ENCODE results near the gene HSPB9. TPM values are rescaled to one million over a fixed set of nuclear protein-coding genes. Genes with fewer than 3 reads are reported as not detected.

HSPB9 gene
- total RNA-seq, 2 experiments from 2014 or later: 0.09 to 0.11 TPM

GRCh38 chr17:42124256-42124655 lies 1.7 kb downstream of the HSPB9 start:
- Mint-ChIP-seq H3K4me1 (peaks cover 14% of the 10 kb centered on the region), H3K27me3 (no peaks in the 10 kb centered on the region), H3K9me3 (ENCODE audit: low read depth) (no peaks in the 10 kb centered on the region), H3K36me3 (ENCODE audit: low read depth) (peaks cover 28% of the 10 kb centered on the region), H3K4me3 (no peak overlapping the region), H3K27ac (no peak overlapping the region)
- no peak for DNase-seq
- no peak for ATAC-seq
- CTCF ChIA-PET: interaction anchor here (1.1 kb wide), 1 partner anchor 8 kb away, joined by 3 read pairs; no protein-coding TSS in a partner anchor
- POLR2A ChIA-PET: interaction anchor here (1.0 kb wide), 1 partner anchor 19 kb away, joined by 3 read pairs; no protein-coding TSS in a partner anchor
- intact Hi-C loops (cut with DNase I, micrococcal nuclease): no loop called here

GRCh38 chr17:42125565-42125964 lies 3.0 kb downstream of the HSPB9 start:
- peaks cover 31% of the 10 kb centered on the region for H3K36me3 Mint-ChIP-seq (ENCODE audit: low read depth)
- ChIA-PET POLR2A (no interaction called here), CTCF (interaction anchor here (0.7 kb wide), 1 partner anchor 53 kb away, joined by 3 read pairs; no protein-coding TSS in a partner anchor)
- H3K27me3 Mint-ChIP-seq: no peaks in the 10 kb centered on the region
- H3K4me3 Mint-ChIP-seq: no peak overlapping the region
- peaks cover 4% of the 10 kb centered on the region for H3K4me1 Mint-ChIP-seq
- ATAC-seq (no peak), DNase-seq (no peak)
- H3K9me3 Mint-ChIP-seq (ENCODE audit: low read depth): no peaks in the 10 kb centered on the region
- no peak overlapping the region for H3K27ac Mint-ChIP-seq
- intact Hi-C loops (cut with DNase I, micrococcal nuclease): no loop called here

GRCh38 chr17:42126836-42127235 lies 4.2 kb downstream of the HSPB9 start:
- CTCF ChIA-PET: no interaction called here
- POLR2A ChIA-PET: no interaction called here
- Mint-ChIP-seq H3K27me3 (no peaks in the 10 kb centered on the region), H3K9me3 (ENCODE audit: low read depth) (no peaks in the 10 kb centered on the region), H3K4me1 (peaks cover 6% of the 10 kb centered on the region), H3K27ac (peak overlapping the region; percentile 55), H3K4me3 (no peak overlapping the region), H3K36me3 (ENCODE audit: low read depth) (peaks cover 36% of the 10 kb centered on the region)
- DNase-seq (no peak), ATAC-seq (no peak)
- intact Hi-C loops (cut with DNase I, micrococcal nuclease): no loop called here

- ChIA-PET POLR2A (interaction anchor here (0.6 kb wide), 1 partner anchor 22 kb away, joined by 3 read pairs; no protein-coding TSS in a partner anchor), CTCF (no interaction called here)
- intact Hi-C loops (cut with DNase I, micrococcal nuclease): no loop called here
- Mint-ChIP-seq H3K4me1 (peaks cover 12% of the 10 kb centered on the region), H3K4me3 (no peak overlapping the region), H3K27ac (peak overlapping the region; percentile 55), H3K27me3 (no peaks in the 10 kb centered on the region), H3K36me3 (ENCODE audit: low read depth) (peaks cover 36% of the 10 kb centered on the region), H3K9me3 (ENCODE audit: low read depth) (no peaks in the 10 kb centered on the region)
- ATAC-seq: no peak
- no peak for DNase-seq
These were observed 4.8 kb downstream of the HSPB9 start for GRCh38 chr17:42127414-42127813.

GRCh38 chr17:42129109-42129837 lies 6.7 kb downstream of the HSPB9 start:
- H3K4me3 Mint-ChIP-seq: no peak overlapping the region
- H3K27me3 Mint-ChIP-seq: no peaks in the 10 kb centered on the region
- DNase-seq (no peak), ATAC-seq (no peak)
- H3K36me3 Mint-ChIP-seq (ENCODE audit: low read depth): peaks cover 37% of the 10 kb centered on the region
- ChIA-PET CTCF (interaction anchor here (0.6 to 1.6 kb wide), 2 partner anchors 26 to 186 kb away, joined by 3 read pairs; no protein-coding TSS in a partner anchor), POLR2A (no interaction called here)
- H3K27ac Mint-ChIP-seq: peak overlapping the region; percentile 29
- intact Hi-C loops (cut with DNase I, micrococcal nuclease): no loop called here
- peaks cover 31% of the 10 kb centered on the region for H3K4me1 Mint-ChIP-seq
- no peaks in the 10 kb centered on the region for H3K9me3 Mint-ChIP-seq (ENCODE audit: low read depth)

- ATAC-seq: no peak
- Mint-ChIP-seq H3K27ac (peak overlapping the region; percentile 70), H3K27me3 (no peaks in the 10 kb centered on the region), H3K36me3 (ENCODE audit: low read depth) (peaks cover 33% of the 10 kb centered on the region), H3K4me1 (peaks cover 34% of the 10 kb centered on the region), H3K4me3 (no peak overlapping the region), H3K9me3 (ENCODE audit: low read depth) (no peaks in the 10 kb centered on the region)
- ChIA-PET POLR2A (interaction anchor here (0.7 kb wide), 1 partner anchor 544 kb away, joined by 3 read pairs; no protein-coding TSS in a partner anchor), CTCF (interaction anchor here (0.7 to 1.6 kb wide), 5 partner anchors 28 to 397 kb away, joined by 3 to 4 read pairs (median 3); partner anchors contain the start of gene ODAD4)
- intact Hi-C loops (cut with DNase I, micrococcal nuclease): no loop called here
- no peak for DNase-seq
These were observed 7.8 kb downstream of the HSPB9 start for GRCh38 chr17:42130310-42130936.

GRCh38 chr17:42131232-42131631 lies 8.6 kb downstream of the HSPB9 start:
- intact Hi-C loops (cut with DNase I, micrococcal nuclease): no loop called here
- Mint-ChIP-seq H3K4me1 (peaks cover 41% of the 10 kb centered on the region), H3K27me3 (no peaks in the 10 kb centered on the region)

GRCh38 chr17:42131981-42132432 lies 9.4 kb downstream of the HSPB9 start:
- Mint-ChIP-seq H3K9me3 (ENCODE audit: low read depth) (no peaks in the 10 kb centered on the region), H3K4me1 (peaks cover 49% of the 10 kb centered on the region), H3K27ac (peak overlapping the region; percentile 89), H3K27me3 (no peaks in the 10 kb centered on the region), H3K36me3 (ENCODE audit: low read depth) (peaks cover 33% of the 10 kb centered on the region), H3K4me3 (no peak overlapping the region)
- DNase-seq (no peak), ATAC-seq (no peak)
- intact Hi-C loops (cut with DNase I, micrococcal nuclease): no loop called here
- ChIA-PET CTCF (interaction anchor here (0.6 to 1.9 kb wide), 11 partner anchors 8 to 339 kb away, joined by 3 to 6 read pairs (median 3); partner anchors contain the start of genes KAT2A, NKIRAS2 and ODAD4), POLR2A (interaction anchor here (0.7 to 1.2 kb wide), 3 partner anchors 12 to 274 kb away, joined by 3 read pairs; no protein-coding TSS in a partner anchor)

More at GRCh38 chr17:42131232-42131631, 8.6 kb downstream of the HSPB9 start:
- POLR2A ChIA-PET: no interaction called here
- ATAC-seq (no peak), DNase-seq (no peak)
- peak overlapping the region; percentile 89 for H3K27ac Mint-ChIP-seq
- H3K9me3 Mint-ChIP-seq (ENCODE audit: low read depth): no peaks in the 10 kb centered on the region
- CTCF ChIA-PET: interaction anchor here (0.6 to 1.9 kb wide), 6 partner anchors 64 to 201 kb away, joined by 3 to 6 read pairs (median 4); partner anchors contain the start of genes NKIRAS2 and ODAD4
- no peak overlapping the region for H3K4me3 Mint-ChIP-seq
- peaks cover 34% of the 10 kb centered on the region for H3K36me3 Mint-ChIP-seq (ENCODE audit: low read depth)

GRCh38 chr17:42132941-42133340 lies 10.3 kb downstream of the HSPB9 start:
- H3K4me3 Mint-ChIP-seq: no peak overlapping the region
- no peaks in the 10 kb centered on the region for H3K27me3 Mint-ChIP-seq
- ChIA-PET POLR2A (no interaction called here), CTCF (interaction anchor here (0.6 to 1.9 kb wide), 8 partner anchors 9 to 113 kb away, joined by 3 to 6 read pairs (median 3); partner anchors contain the start of genes NKIRAS2 and ZNF385C)
- H3K4me1 Mint-ChIP-seq: peaks cover 54% of the 10 kb centered on the region
- DNase-seq: peak; percentile 71
- intact Hi-C loops (cut with DNase I, micrococcal nuclease): no loop called here
- no peaks in the 10 kb centered on the region for H3K9me3 Mint-ChIP-seq (ENCODE audit: low read depth)
- peak overlapping the region; percentile 89 for H3K27ac Mint-ChIP-seq
- peaks cover 27% of the 10 kb centered on the region for H3K36me3 Mint-ChIP-seq (ENCODE audit: low read depth)
- ATAC-seq: peak; percentile 84

- Mint-ChIP-seq H3K27ac (peak overlapping the region; percentile 89), H3K9me3 (ENCODE audit: low read depth) (no peaks in the 10 kb centered on the region), H3K27me3 (no peaks in the 10 kb centered on the region), H3K4me1 (peaks cover 54% of the 10 kb centered on the region), H3K36me3 (ENCODE audit: low read depth) (peaks cover 22% of the 10 kb centered on the region), H3K4me3 (no peak overlapping the region)
- CTCF ChIA-PET: interaction anchor here (1.0 to 1.9 kb wide), 5 partner anchors 10 to 88 kb away, joined by 3 to 5 read pairs (median 3); no protein-coding TSS in a partner anchor
- intact Hi-C loops (cut with DNase I, micrococcal nuclease): no loop called here
- ATAC-seq (peak; percentile 78), DNase-seq (peak; percentile 63)
- POLR2A ChIA-PET: interaction anchor here (0.9 kb wide), 1 partner anchor 54 kb away, joined by 5 read pairs; no protein-coding TSS in a partner anchor
These were observed 10.9 kb downstream of the HSPB9 start for GRCh38 chr17:42133461-42134041.

- intact Hi-C loops (cut with DNase I, micrococcal nuclease): no loop called here
- peaks cover 11% of the 10 kb centered on the region for H3K36me3 Mint-ChIP-seq (ENCODE audit: low read depth)
- DNase-seq (no peak), ATAC-seq (no peak)
- no peak overlapping the region for H3K27ac Mint-ChIP-seq
- no peaks in the 10 kb centered on the region for H3K9me3 Mint-ChIP-seq (ENCODE audit: low read depth)
- H3K27me3 Mint-ChIP-seq: no peaks in the 10 kb centered on the region
- CTCF ChIA-PET: interaction anchor here (0.6 to 1.6 kb wide), 4 partner anchors 10 to 46 kb away, joined by 3 read pairs; no protein-coding TSS in a partner anchor
- POLR2A ChIA-PET: interaction anchor here (0.9 to 1.4 kb wide), 3 partner anchors 14 to 18 kb away, joined by 3 to 4 read pairs (median 3); no protein-coding TSS in a partner anchor
- no peak overlapping the region for H3K4me3 Mint-ChIP-seq
- peaks cover 60% of the 10 kb centered on the region for H3K4me1 Mint-ChIP-seq
These were observed 12.5 kb downstream of the HSPB9 start for GRCh38 chr17:42135151-42135550.

Data from activated CD4-positive, alpha-beta T cell treated with anti-CD3 and anti-CD28 coated beads for 36 hours (primary cell).